HL-60 (cell line): ENCODE measurements around the gene TEFM.

ENCODE experiments used
- DNase-seq, 2 experiments: peaks; one replicate each; pipeline ENCODE4 v3.0.0-alpha.2; 2010 to 2020; ENCODE audit warnings: low read depth in 1 of 2, low spot score in 1 of 2
- H3K27ac ChIP-seq: fragments of 250-450 bp; sonication (Bioruptor Pico); replicated peaks from 2 replicates; pipeline ENCODE4 v1.5.1; 2020; ENCODE audit warnings: mild to moderate bottlenecking, moderate library complexity
- H3K27me3 ChIP-seq: fragments of 250-450 bp; sonication (Bioruptor Pico); 2 replicates; pipeline ENCODE4 v1.5.1; 2021; ENCODE audit warnings: mild to moderate bottlenecking, moderate library complexity; ENCODE audit not compliant: insufficient read depth, poor library complexity, severe bottlenecking
- H3K4me3 ChIP-seq: replicated peaks from 2 replicates; pipeline ENCODE4 v1.5.1; 2011; ENCODE audit warnings: mild to moderate bottlenecking, control low read depth, low read length; ENCODE audit not compliant: insufficient read depth
- GABPA ChIP-seq: IDR thresholded peaks from 2 replicates; pipeline ENCODE4 v1.6.1; 2012; ENCODE audit warnings: low read depth
- POLR2AphosphoS5 ChIP-seq: IDR thresholded peaks from 2 replicates; pipeline ENCODE4 v1.6.1; 2012; ENCODE audit warnings: low read depth
- SPI1 ChIP-seq: IDR thresholded peaks from 2 replicates; pipeline ENCODE4 v1.6.1; 2012; ENCODE audit warnings: low read depth, mild to moderate bottlenecking, borderline replicate concordance
- long read RNA-seq: library from polyadenylated mRNA; unstranded; transcript quantifications from one replicate; pipeline ENCODE4 v2.0.0, GENCODE V29; 2020
- TF ChIP-seq, protein P1 (sequence below): IDR thresholded peaks from 2 replicates; pipeline ENCODE4 v1.6.1; 2012; ENCODE audit warnings: low read depth; ENCODE audit not compliant: insufficient replicate concordance
- TF ChIP-seq, protein P2 (sequence below): IDR thresholded peaks from one replicate; pipeline ENCODE4 v1.5.1; 2011; ENCODE audit warnings: low read length, control low read depth, inconsistent platforms; ENCODE audit not compliant: insufficient read depth

TEFM gene, protein sequence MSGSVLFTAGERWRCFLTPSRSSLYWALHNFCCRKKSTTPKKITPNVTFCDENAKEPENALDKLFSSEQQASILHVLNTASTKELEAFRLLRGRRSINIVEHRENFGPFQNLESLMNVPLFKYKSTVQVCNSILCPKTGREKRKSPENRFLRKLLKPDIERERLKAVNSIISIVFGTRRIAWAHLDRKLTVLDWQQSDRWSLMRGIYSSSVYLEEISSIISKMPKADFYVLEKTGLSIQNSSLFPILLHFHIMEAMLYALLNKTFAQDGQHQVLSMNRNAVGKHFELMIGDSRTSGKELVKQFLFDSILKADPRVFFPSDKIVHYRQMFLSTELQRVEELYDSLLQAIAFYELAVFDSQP
- long read RNA-seq, transcript TEFM-202 (2 exons, 559 nt) = minor isoform, 5 of 31 reads
- long read RNA-seq, transcript TEFM-205 (4 exons, 1,891 nt) = major isoform, 13 of 31 reads
- long read RNA-seq, transcript TEFM-204 (3 exons, 2,109 nt) = minor isoform, 6 of 31 reads
- long read RNA-seq, partial matches to known transcripts = 1 of 31 reads
- long read RNA-seq, other reads (novel, unspliced or antisense) = 6 of 31 reads

DNA sequence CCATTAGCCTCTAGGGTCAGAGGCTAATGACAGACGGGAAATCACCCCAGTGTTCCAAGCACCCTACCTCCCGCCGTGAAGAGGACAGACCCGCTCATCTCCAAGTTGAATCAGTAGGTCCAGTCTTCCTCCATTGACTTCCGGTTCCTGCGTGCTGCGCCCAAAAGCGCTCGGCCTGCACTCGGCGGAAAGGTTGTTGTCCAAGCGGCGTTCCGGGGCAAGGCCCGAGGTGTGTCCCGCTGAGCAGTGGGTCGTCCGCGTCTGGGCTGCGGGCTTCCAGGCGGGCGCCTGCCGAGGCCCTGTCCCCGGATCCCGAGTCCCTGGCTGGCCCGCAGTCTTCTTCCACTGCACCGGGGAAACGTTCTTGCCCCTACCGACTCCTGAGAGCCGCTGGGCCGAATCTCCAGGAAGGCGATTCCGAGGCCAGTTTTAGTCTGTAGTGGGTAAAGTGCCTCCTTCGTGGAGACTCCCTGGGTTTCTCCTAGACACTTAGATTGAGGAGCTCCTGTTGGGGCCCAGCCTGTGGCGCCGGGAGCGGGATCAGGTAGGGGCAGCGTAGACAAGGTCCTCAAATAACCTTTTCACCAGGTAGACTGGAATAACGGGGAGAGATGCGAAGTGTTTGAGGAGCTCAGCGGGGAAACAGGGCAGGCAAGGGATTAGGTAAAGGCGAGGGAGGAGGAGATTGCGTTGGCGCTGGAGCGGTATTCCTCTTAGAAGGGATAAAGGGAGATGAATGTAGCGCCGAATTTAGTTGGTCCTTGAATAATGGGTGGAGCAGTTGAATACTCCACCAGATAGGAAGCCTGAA is at the start of gene TEFM:
Gene TEFM, minus strand, starts transcription at position 138 of the 811 bp plus-strand sequence. Its CDS starts 40 bp downstream, at position 98.
- Histone ChIP-seq H3K27ac (peak within 1 kb of the TSS; percentile 89), H3K4me3 (peak within 1 kb of the TSS; percentile 86), H3K27me3 (no peaks in the 10 kb centered on the region)
- peak; percentile 87 to 94 for DNase-seq
- peak; percentile 98 for TF ChIP-seq GABPA
- TF ChIP-seq POLR2AphosphoS5 = peak; percentile 92; the same call in 1 of the 2 replicates
- TF ChIP-seq, protein P1, sequence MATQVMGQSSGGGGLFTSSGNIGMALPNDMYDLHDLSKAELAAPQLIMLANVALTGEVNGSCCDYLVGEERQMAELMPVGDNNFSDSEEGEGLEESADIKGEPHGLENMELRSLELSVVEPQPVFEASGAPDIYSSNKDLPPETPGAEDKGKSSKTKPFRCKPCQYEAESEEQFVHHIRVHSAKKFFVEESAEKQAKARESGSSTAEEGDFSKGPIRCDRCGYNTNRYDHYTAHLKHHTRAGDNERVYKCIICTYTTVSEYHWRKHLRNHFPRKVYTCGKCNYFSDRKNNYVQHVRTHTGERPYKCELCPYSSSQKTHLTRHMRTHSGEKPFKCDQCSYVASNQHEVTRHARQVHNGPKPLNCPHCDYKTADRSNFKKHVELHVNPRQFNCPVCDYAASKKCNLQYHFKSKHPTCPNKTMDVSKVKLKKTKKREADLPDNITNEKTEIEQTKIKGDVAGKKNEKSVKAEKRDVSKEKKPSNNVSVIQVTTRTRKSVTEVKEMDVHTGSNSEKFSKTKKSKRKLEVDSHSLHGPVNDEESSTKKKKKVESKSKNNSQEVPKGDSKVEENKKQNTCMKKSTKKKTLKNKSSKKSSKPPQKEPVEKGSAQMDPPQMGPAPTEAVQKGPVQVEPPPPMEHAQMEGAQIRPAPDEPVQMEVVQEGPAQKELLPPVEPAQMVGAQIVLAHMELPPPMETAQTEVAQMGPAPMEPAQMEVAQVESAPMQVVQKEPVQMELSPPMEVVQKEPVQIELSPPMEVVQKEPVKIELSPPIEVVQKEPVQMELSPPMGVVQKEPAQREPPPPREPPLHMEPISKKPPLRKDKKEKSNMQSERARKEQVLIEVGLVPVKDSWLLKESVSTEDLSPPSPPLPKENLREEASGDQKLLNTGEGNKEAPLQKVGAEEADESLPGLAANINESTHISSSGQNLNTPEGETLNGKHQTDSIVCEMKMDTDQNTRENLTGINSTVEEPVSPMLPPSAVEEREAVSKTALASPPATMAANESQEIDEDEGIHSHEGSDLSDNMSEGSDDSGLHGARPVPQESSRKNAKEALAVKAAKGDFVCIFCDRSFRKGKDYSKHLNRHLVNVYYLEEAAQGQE = peak; percentile 74
- TF ChIP-seq, protein P2, sequence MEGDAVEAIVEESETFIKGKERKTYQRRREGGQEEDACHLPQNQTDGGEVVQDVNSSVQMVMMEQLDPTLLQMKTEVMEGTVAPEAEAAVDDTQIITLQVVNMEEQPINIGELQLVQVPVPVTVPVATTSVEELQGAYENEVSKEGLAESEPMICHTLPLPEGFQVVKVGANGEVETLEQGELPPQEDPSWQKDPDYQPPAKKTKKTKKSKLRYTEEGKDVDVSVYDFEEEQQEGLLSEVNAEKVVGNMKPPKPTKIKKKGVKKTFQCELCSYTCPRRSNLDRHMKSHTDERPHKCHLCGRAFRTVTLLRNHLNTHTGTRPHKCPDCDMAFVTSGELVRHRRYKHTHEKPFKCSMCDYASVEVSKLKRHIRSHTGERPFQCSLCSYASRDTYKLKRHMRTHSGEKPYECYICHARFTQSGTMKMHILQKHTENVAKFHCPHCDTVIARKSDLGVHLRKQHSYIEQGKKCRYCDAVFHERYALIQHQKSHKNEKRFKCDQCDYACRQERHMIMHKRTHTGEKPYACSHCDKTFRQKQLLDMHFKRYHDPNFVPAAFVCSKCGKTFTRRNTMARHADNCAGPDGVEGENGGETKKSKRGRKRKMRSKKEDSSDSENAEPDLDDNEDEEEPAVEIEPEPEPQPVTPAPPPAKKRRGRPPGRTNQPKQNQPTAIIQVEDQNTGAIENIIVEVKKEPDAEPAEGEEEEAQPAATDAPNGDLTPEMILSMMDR = no peak
- no peak for TF ChIP-seq SPI1

DNA sequence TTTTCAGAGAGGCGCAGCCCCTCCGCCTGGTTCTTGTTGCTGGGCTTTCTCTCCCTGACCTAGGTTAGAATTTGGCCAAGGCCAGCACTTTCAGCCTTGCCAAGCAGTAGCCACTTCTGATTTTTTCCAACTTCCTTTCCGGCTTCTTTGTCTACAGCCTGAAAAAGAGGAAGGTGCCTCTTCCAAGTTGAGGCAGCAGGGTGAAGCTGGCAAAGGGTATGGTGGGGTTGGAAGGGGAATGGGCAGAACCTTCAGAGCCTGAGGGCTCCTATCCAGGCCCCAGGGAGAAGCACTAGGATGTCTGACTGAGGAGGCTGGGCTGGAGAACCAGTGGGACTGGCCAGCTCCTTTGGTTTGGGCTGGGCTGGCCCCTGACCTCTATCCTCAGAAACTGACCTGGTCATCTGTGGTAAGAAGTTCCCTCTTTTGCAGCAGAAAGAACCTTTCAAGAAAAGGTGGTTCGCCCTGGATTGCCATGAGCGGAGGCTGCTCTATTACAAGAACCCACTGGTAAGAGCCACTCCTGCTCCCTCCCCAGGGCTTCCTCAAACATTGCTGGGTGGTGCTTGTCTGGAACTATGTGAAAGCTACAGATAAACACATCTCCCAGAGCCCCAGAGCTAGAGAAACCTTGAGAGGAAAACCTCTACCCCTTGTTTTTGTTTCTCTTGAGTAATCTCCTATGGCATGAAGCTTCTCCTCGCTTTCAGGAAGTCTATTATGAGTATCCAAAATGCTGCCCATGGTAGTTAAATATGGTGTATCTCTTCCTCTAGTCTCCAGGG is 48.2 kb upstream of the TEFM start:
- TF ChIP-seq POLR2AphosphoS5 = no peak
- TF ChIP-seq SPI1 = peak; percentile 81; the same call in 1 of the 2 replicates
- no peak overlapping the region for H3K4me3 ChIP-seq
- H3K27ac ChIP-seq = peak overlapping the region; percentile 58
- peak in 1 of 2 experiments; percentile 76 for DNase-seq
- H3K27me3 ChIP-seq = no peaks in the 10 kb centered on the region

DNA sequence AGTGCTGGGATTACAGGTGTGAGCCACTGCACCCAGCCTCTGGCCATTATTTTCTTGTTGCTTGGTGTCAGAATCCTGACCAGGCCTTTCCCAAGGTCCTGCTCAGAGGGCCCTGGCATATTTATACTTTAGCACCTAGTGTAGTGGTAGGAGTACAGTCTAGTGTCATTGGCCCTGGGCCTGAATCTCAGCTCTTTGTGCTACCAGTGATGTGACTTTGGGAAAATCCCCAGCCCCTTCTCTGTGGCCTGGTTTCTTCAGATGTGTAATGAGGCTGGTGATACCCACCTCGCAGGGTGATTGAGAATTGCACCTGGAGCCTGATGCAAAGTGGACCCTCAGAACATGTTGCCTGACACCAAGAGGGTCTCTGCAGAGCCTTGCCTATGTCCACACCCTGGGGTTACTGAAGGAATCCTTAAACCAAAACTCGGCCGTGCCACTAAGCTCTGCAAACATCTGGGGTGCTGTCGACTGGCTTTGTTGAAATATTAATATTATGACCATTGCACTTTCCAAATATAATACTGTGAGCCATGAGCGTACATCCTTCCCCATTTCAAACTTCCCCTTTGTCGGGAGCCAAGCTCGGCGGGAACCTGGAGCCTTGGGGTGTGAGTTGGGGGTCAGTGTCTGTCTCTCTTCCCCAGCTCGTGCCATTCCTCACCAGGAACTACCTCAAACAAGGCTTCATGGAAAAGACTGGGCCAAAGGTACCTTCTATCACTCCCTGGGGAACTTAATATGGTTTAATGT is 46.8 kb upstream of the TEFM start:
- peak in 1 of 2 experiments; percentile 64 for DNase-seq
- TF ChIP-seq POLR2AphosphoS5 (no peak), GABPA (no peak), SPI1 (no peak)
- TF ChIP-seq, protein P1 = no peak
- TF ChIP-seq, protein P2 = no peak
- Histone ChIP-seq H3K27me3 (no peaks in the 10 kb centered on the region), H3K4me3 (no peak overlapping the region), H3K27ac (peak overlapping the region; percentile 42)
